Trophoblast cell (in vitro differentiated cells and primary cell): Measurements from ENCODE around the gene CPLANE2.

ENCODE experiments used
- DNase-seq, 2 donors: peaks; one replicate each; pipeline ENCODE4 v3.0.0-alpha.2; 2016
- H2AFZ ChIP-seq: 2 replicates; pipeline ENCODE4 v1.6.1; 2013; ENCODE audit warnings: low read length, moderate library complexity, mild to moderate bottlenecking; ENCODE audit not compliant: insufficient read depth, poor library complexity
- H2AK5ac ChIP-seq: 2 replicates; pipeline ENCODE4 v1.6.1; 2013; ENCODE audit warnings: mild to moderate bottlenecking, low read length
- H2BK120ac ChIP-seq: 2 replicates; pipeline ENCODE4 v1.6.1; 2013; ENCODE audit warnings: low read length, mild to moderate bottlenecking, moderate library complexity; ENCODE audit not compliant: insufficient read depth, poor library complexity
- H2BK12ac ChIP-seq: 2 replicates; pipeline ENCODE4 v1.6.1; 2013; ENCODE audit warnings: mild to moderate bottlenecking, low read length, moderate library complexity
- H2BK5ac ChIP-seq: 2 replicates; pipeline ENCODE4 v1.6.1; 2013; ENCODE audit warnings: low read length, low read depth, moderate library complexity, mild to moderate bottlenecking; ENCODE audit not compliant: poor library complexity
- H3K14ac ChIP-seq: 2 replicates; pipeline ENCODE4 v1.6.1; 2013; ENCODE audit warnings: mild to moderate bottlenecking, low read length
- H3K18ac ChIP-seq: 2 replicates; pipeline ENCODE4 v1.6.1; 2013; ENCODE audit warnings: mild to moderate bottlenecking, low read length
- H3K23ac ChIP-seq: 2 replicates; pipeline ENCODE4 v1.6.1; 2013; ENCODE audit warnings: low read length
- H3K27ac ChIP-seq: 2 replicates; pipeline ENCODE4 v1.5.1; 2013; ENCODE audit warnings: low read depth, mild to moderate bottlenecking, inconsistent platforms, low read length, moderate library complexity
- H3K27me3 ChIP-seq: 2 replicates; pipeline ENCODE4 v1.6.1; 2013; ENCODE audit warnings: inconsistent platforms, mild to moderate bottlenecking, low read length, moderate library complexity; ENCODE audit not compliant: insufficient read depth
- H3K36me3 ChIP-seq, 2 experiments: 1 replicate in 1 of 2; 2 replicates in 1 of 2; pipeline ENCODE4 v1.6.1; 2013; ENCODE audit warnings: low read length in 2 of 2, mild to moderate bottlenecking in 2 of 2, moderate library complexity in 1 of 2; ENCODE audit not compliant: insufficient read depth in 2 of 2, control insufficient read depth in 1 of 2
- H3K4ac ChIP-seq: 2 replicates; pipeline ENCODE4 v1.6.1; 2013; ENCODE audit warnings: low read depth, mild to moderate bottlenecking, low read length, moderate library complexity
- H3K4me1 ChIP-seq, 2 experiments: 1 replicate in 1 of 2; 2 replicates in 1 of 2; pipeline ENCODE4 v1.6.1; 2013; ENCODE audit warnings: low read length in 2 of 2, mild to moderate bottlenecking in 2 of 2, moderate library complexity in 1 of 2; ENCODE audit not compliant: insufficient read depth in 2 of 2, control insufficient read depth in 1 of 2
- H3K4me2 ChIP-seq: 2 replicates; pipeline ENCODE4 v1.6.1; 2013; ENCODE audit warnings: inconsistent platforms, mild to moderate bottlenecking, low read length, moderate library complexity
- H3K4me3 ChIP-seq: 2 replicates; pipeline ENCODE4 v1.5.1; 2013; ENCODE audit warnings: mild to moderate bottlenecking, low read depth, low read length, inconsistent platforms
- H3K79me1 ChIP-seq: one replicate; pipeline ENCODE4 v1.6.1; 2013; ENCODE audit warnings: low read length
- H3K79me2 ChIP-seq: 2 replicates; pipeline ENCODE4 v1.6.1; 2013; ENCODE audit warnings: low read length, mild to moderate bottlenecking; ENCODE audit not compliant: control insufficient read depth, insufficient read depth, poor library complexity
- H3K9ac ChIP-seq: 2 replicates; pipeline ENCODE4 v1.6.1; 2013; ENCODE audit warnings: mild to moderate bottlenecking, low read length
- H3K9me3 ChIP-seq: 2 replicates; pipeline ENCODE4 v1.6.1; 2013; ENCODE audit warnings: low read depth, mild to moderate bottlenecking, control low read depth, inconsistent platforms, low read length; ENCODE audit not compliant: insufficient read depth
- H4K12ac ChIP-seq: 2 replicates; pipeline ENCODE4 v1.6.1; 2013; ENCODE audit warnings: low read depth, mild to moderate bottlenecking, low read length, moderate library complexity
- H4K8ac ChIP-seq: 2 replicates; pipeline ENCODE4 v1.6.1; 2013; ENCODE audit warnings: low read depth, mild to moderate bottlenecking, low read length, moderate library complexity
- H4K91ac ChIP-seq: one replicate; pipeline ENCODE4 v1.6.1; 2013; ENCODE audit warnings: low read depth, mild to moderate bottlenecking, low read length, moderate library complexity
- WGBS: extraction: QIAGEN DNeasy Blood & Tissue Kit; methylation state at CpG from one replicate; pipeline ENCODE4 v1.1.7; 2013; ENCODE audit warnings: missing lambda C conversion rate; ENCODE audit not compliant: insufficient read length, insufficient coverage; ENCODE audit errors: extremely low coverage; 5-methylcytosine and 5-hydroxymethylcytosine counted together

CPLANE2 gene

GRCh38 chr1:16206547-16207317 is 30.3 kb downstream of the CPLANE2 start:
- Histone ChIP-seq H3K4me3 (peak overlapping the region; percentile 64), H4K12ac (peak overlapping the region; percentile 84), H4K91ac (peak overlapping the region; percentile 64), H4K8ac (peak overlapping the region; percentile 72), H2BK12ac (no peak overlapping the region), H3K4me2 (peak overlapping the region; percentile 68), H3K36me3 (peaks cover 19 to 20% of the 10 kb centered on the region in 2 experiments), H2BK5ac (peak overlapping the region; percentile 58), H2AK5ac (no peak overlapping the region), H3K9ac (no peak overlapping the region), H3K23ac (no peak overlapping the region), H3K79me1 (peaks cover 15% of the 10 kb centered on the region), H3K4ac (no peak overlapping the region), H2BK120ac (no peak overlapping the region), H2AFZ (peak overlapping the region; percentile 23), H3K4me1 (peaks cover 14 to 18% of the 10 kb centered on the region in 2 experiments), H3K14ac (peak overlapping the region; percentile 83), H3K27ac (peak overlapping the region; percentile 81), H3K9me3 (peaks cover 1% of the 10 kb centered on the region), H3K18ac (no peak overlapping the region), H3K27me3 (no peaks in the 10 kb centered on the region), H3K79me2 (peaks cover 2% of the 10 kb centered on the region)
- WGBS: no CpG with 5 or more reads among the region's 87 CpGs
- peak; percentile 98 to 99 for DNase-seq

GRCh38 chr1:16205891-16206546 is 31.0 kb downstream of the CPLANE2 start:
- Histone ChIP-seq H3K27ac (peak overlapping the region; percentile 47), H3K4me3 (peak overlapping the region; percentile 54), H3K14ac (peak overlapping the region; percentile 64), H2AFZ (peak overlapping the region; percentile 80), H3K23ac (no peak overlapping the region), H3K27me3 (no peaks in the 10 kb centered on the region), H3K9me3 (peaks cover 1% of the 10 kb centered on the region), H3K18ac (peak overlapping the region; percentile 20), H3K4me2 (peak overlapping the region; percentile 60), H3K4me1 (peaks cover 10 to 11% of the 10 kb centered on the region in 2 experiments), H3K9ac (no peak overlapping the region), H4K8ac (peak overlapping the region; percentile 90), H2AK5ac (peak overlapping the region; percentile 28), H2BK120ac (peak overlapping the region; percentile 2), H3K36me3 (peaks cover 22 to 26% of the 10 kb centered on the region in 2 experiments), H2BK12ac (peak overlapping the region; percentile 15), H3K79me1 (peaks cover 15% of the 10 kb centered on the region), H4K91ac (peak overlapping the region; percentile 64), H2BK5ac (peak overlapping the region; percentile 29), H3K4ac (peak overlapping the region; percentile 24), H4K12ac (peak overlapping the region; percentile 35), H3K79me2 (peaks cover 2% of the 10 kb centered on the region)
- no CpG with 5 or more reads among the region's 38 CpGs for WGBS
- DNase-seq: no peak

- H3K14ac ChIP-seq: no peak overlapping the region
- no peak overlapping the region for H3K18ac ChIP-seq
- H3K4me1 ChIP-seq: peaks cover 10 to 11% of the 10 kb centered on the region in 2 experiments
- H2BK12ac ChIP-seq: no peak overlapping the region
- H3K36me3 ChIP-seq: peaks cover 22 to 26% of the 10 kb centered on the region in 2 experiments
- peak overlapping the region; percentile 7 for H2AK5ac ChIP-seq
- H4K12ac ChIP-seq: no peak overlapping the region
- no peak overlapping the region for H3K23ac ChIP-seq
- H4K91ac ChIP-seq: no peak overlapping the region
- H2BK120ac ChIP-seq: no peak overlapping the region
- H3K9me3 ChIP-seq: peaks cover 1% of the 10 kb centered on the region
- H3K79me1 ChIP-seq: peaks cover 15% of the 10 kb centered on the region
- no peak for DNase-seq
- H3K4me3 ChIP-seq: no peak overlapping the region
- no peak overlapping the region for H2AFZ ChIP-seq
- WGBS: no CpG with 5 or more reads among the region's 11 CpGs
- no peak overlapping the region for H3K27ac ChIP-seq
- no peaks in the 10 kb centered on the region for H3K27me3 ChIP-seq
- no peak overlapping the region for H3K9ac ChIP-seq
- H2BK5ac ChIP-seq: no peak overlapping the region
- no peak overlapping the region for H3K4me2 ChIP-seq
- peaks cover 2% of the 10 kb centered on the region for H3K79me2 ChIP-seq
- H4K8ac ChIP-seq: no peak overlapping the region
- H3K4ac ChIP-seq: no peak overlapping the region
Measured at GRCh38 chr1:16205334-16205671, 31.7 kb downstream of the CPLANE2 start.

GRCh38 chr1:16204634-16205333 is 32.2 kb downstream of the CPLANE2 start:
- no peak overlapping the region for H3K14ac ChIP-seq
- H4K8ac ChIP-seq: no peak overlapping the region
- H3K27me3 ChIP-seq: no peaks in the 10 kb centered on the region
- no peak overlapping the region for H2BK12ac ChIP-seq
- H4K12ac ChIP-seq: no peak overlapping the region
- DNase-seq: no peak
- H3K4me3 ChIP-seq: no peak overlapping the region
- no CpG with 5 or more reads among the region's 12 CpGs for WGBS
- H2AFZ ChIP-seq: no peak overlapping the region
- peaks cover 22 to 26% of the 10 kb centered on the region in 2 experiments for H3K36me3 ChIP-seq
- H3K79me2 ChIP-seq: peaks cover 2% of the 10 kb centered on the region
- no peak overlapping the region for H2BK120ac ChIP-seq
- H2BK5ac ChIP-seq: no peak overlapping the region
- no peak overlapping the region for H3K18ac ChIP-seq
- H2AK5ac ChIP-seq: no peak overlapping the region
- no peak overlapping the region for H4K91ac ChIP-seq
- H3K9ac ChIP-seq: no peak overlapping the region
- H3K27ac ChIP-seq: no peak overlapping the region
- H3K4ac ChIP-seq: no peak overlapping the region
- peaks cover 1% of the 10 kb centered on the region for H3K9me3 ChIP-seq
- peaks cover 15% of the 10 kb centered on the region for H3K79me1 ChIP-seq
- H3K23ac ChIP-seq: no peak overlapping the region
- no peak overlapping the region for H3K4me2 ChIP-seq
- H3K4me1 ChIP-seq: peaks cover 10 to 11% of the 10 kb centered on the region in 2 experiments
